ENCODE data around the gene AXIN1.

GRCh38 chr16:309476-309875 lies 43.0 kb downstream of the AXIN1 start:
- TF ChIP-seq, protein P1, sequence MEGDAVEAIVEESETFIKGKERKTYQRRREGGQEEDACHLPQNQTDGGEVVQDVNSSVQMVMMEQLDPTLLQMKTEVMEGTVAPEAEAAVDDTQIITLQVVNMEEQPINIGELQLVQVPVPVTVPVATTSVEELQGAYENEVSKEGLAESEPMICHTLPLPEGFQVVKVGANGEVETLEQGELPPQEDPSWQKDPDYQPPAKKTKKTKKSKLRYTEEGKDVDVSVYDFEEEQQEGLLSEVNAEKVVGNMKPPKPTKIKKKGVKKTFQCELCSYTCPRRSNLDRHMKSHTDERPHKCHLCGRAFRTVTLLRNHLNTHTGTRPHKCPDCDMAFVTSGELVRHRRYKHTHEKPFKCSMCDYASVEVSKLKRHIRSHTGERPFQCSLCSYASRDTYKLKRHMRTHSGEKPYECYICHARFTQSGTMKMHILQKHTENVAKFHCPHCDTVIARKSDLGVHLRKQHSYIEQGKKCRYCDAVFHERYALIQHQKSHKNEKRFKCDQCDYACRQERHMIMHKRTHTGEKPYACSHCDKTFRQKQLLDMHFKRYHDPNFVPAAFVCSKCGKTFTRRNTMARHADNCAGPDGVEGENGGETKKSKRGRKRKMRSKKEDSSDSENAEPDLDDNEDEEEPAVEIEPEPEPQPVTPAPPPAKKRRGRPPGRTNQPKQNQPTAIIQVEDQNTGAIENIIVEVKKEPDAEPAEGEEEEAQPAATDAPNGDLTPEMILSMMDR (IDR thresholded peaks at IDR 0.05) = no peak
- TF ChIP-seq, protein P2, sequence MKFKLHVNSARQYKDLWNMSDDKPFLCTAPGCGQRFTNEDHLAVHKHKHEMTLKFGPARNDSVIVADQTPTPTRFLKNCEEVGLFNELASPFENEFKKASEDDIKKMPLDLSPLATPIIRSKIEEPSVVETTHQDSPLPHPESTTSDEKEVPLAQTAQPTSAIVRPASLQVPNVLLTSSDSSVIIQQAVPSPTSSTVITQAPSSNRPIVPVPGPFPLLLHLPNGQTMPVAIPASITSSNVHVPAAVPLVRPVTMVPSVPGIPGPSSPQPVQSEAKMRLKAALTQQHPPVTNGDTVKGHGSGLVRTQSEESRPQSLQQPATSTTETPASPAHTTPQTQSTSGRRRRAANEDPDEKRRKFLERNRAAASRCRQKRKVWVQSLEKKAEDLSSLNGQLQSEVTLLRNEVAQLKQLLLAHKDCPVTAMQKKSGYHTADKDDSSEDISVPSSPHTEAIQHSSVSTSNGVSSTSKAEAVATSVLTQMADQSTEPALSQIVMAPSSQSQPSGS (CRISPR knock-in tag; IDR thresholded peaks at IDR 0.05; ENCODE audit: borderline replicate concordance, low read depth) = no peak
- TF ChIP-seq MXD4 (CRISPR knock-in tag; IDR thresholded peaks at IDR 0.05; ENCODE audit: borderline replicate concordance) (no peak), NFYB (CRISPR knock-in tag; conservative IDR thresholded peaks at IDR 0.05; ENCODE audit: low read depth) (no peak), RORB (CRISPR knock-in tag; IDR thresholded peaks at IDR 0.05) (no peak), ZNF263 (CRISPR knock-in tag; IDR thresholded peaks at IDR 0.05; ENCODE audit: low read depth) (no peak), TEAD4 (CRISPR knock-in tag; IDR thresholded peaks at IDR 0.05) (no peak), NR3C1 (CRISPR knock-in tag; conservative IDR thresholded peaks at IDR 0.05; ENCODE audit: low read depth) (no peak), CREB1 (CRISPR knock-in tag; IDR thresholded peaks at IDR 0.05) (no peak), SP1 (CRISPR knock-in tag; conservative IDR thresholded peaks at IDR 0.05) (no peak)

All from WTC11 (cell line).